WTC11 (cell line): ENCODE measurements around the gene EYS. TPM values are rescaled to one million over a fixed set of nuclear protein-coding genes. Genes with fewer than 3 reads are reported as not detected.

Experiments
- ATAC-seq: fragments of 200-7000 bp; cut with Tn5 transposase; 2 replicates; pipeline ENCODE4 v1.10.0; 2021; ENCODE audit warnings: mild to moderate bottlenecking, moderate library complexity
- CTCF ChIA-PET: fragments of 300-600 bp; sonication (Branson Sonifier 250); formaldehyde crosslinking; loops from one replicate; lab custom pipeline; 2021; ENCODE audit warnings: antibody characterized with exemption; lab: Charles Lee
- POLR2A ChIA-PET: fragments of 350-600 bp; sonication (Branson Sonifier 250); formaldehyde crosslinking; loops from one replicate; lab custom pipeline; 2021; ENCODE audit warnings: antibody characterized with exemption; lab: Charles Lee
- DNase-seq: peaks from one replicate; pipeline ENCODE4 v3.0.0; 2021; ENCODE audit warnings: low spot score
- H3K27ac Mint-ChIP-seq: 2 replicates; pipeline ENCODE4 v1.8.0; 2021; ENCODE audit warnings: mixed read lengths
- H3K27me3 Mint-ChIP-seq: 2 replicates; pipeline ENCODE4 v1.8.0; 2021; ENCODE audit warnings: low read depth, mild to moderate bottlenecking, moderate library complexity, mixed read lengths
- H3K36me3 Mint-ChIP-seq: 2 replicates; pipeline ENCODE4 v1.8.0; 2021; ENCODE audit warnings: mixed read lengths
- H3K4me1 Mint-ChIP-seq: 2 replicates; pipeline ENCODE4 v1.8.0; 2022; ENCODE audit warnings: mixed read lengths
- H3K4me3 Mint-ChIP-seq: 2 replicates; pipeline ENCODE4 v1.8.0; 2021; ENCODE audit warnings: mild to moderate bottlenecking, moderate library complexity, mixed read lengths
- H3K9me3 Mint-ChIP-seq: 2 replicates; pipeline ENCODE4 v1.8.0; 2021; ENCODE audit warnings: mixed read lengths
- CREB1 ChIP-seq: sonication (generic); formaldehyde crosslinking; IDR thresholded peaks from 2 replicates; pipeline ENCODE4 v1.8.0; 2023; ENCODE audit warnings: mild to moderate bottlenecking, missing genetic modification reagents
- CREM ChIP-seq: sonication (generic); formaldehyde crosslinking; IDR thresholded peaks from 2 replicates; pipeline ENCODE4 v1.8.1; 2022; ENCODE audit warnings: mild to moderate bottlenecking, missing genetic modification reagents, moderate library complexity
- ESRRA ChIP-seq: sonication (generic); formaldehyde crosslinking; IDR thresholded peaks from 2 replicates; pipeline ENCODE4 v1.8.1; 2022; ENCODE audit warnings: mild to moderate bottlenecking, missing genetic modification reagents, borderline replicate concordance
- FOXJ3 ChIP-seq: sonication (generic); formaldehyde crosslinking; IDR thresholded peaks from 2 replicates; pipeline ENCODE4 v1.9.0; 2021; ENCODE audit warnings: missing genetic modification reagents, mild to moderate bottlenecking, borderline replicate concordance
- FOXP1 ChIP-seq: sonication (generic); formaldehyde crosslinking; IDR thresholded peaks from 2 replicates; pipeline ENCODE4 v1.8.0; 2022; ENCODE audit warnings: missing genetic modification reagents, mild to moderate bottlenecking, moderate library complexity, borderline replicate concordance
- NFYB ChIP-seq: sonication (generic); formaldehyde crosslinking; conservative IDR thresholded peaks from 2 replicates; pipeline ENCODE4 v1.8.0; 2022; ENCODE audit warnings: low read depth, missing genetic modification reagents
- NR3C1 ChIP-seq: sonication (generic); formaldehyde crosslinking; conservative IDR thresholded peaks from 2 replicates; pipeline ENCODE4 v1.8.1; 2023; ENCODE audit warnings: low read depth, mild to moderate bottlenecking, missing genetic modification reagents
- RORB ChIP-seq: fragments of 250-450 bp; sonication (Bioruptor Pico); IDR thresholded peaks from 2 replicates; pipeline ENCODE4 v1.9.0; 2021; ENCODE audit warnings: mild to moderate bottlenecking
- TEAD4 ChIP-seq: sonication (generic); formaldehyde crosslinking; IDR thresholded peaks from 2 replicates; pipeline ENCODE4 v1.8.0; 2022; ENCODE audit warnings: mild to moderate bottlenecking, missing genetic modification reagents
- ZNF121 ChIP-seq: sonication (generic); formaldehyde crosslinking; IDR thresholded peaks from 2 replicates; pipeline ENCODE4 v1.8.0; 2023; ENCODE audit warnings: missing genetic modification reagents
- ZNF396 ChIP-seq: fragments of 250-450 bp; sonication (Bioruptor Pico); IDR thresholded peaks from 2 replicates; pipeline ENCODE4 v1.8.0; 2021; ENCODE audit warnings: mild to moderate bottlenecking, moderate library complexity, borderline replicate concordance
- ZNF671 ChIP-seq: fragments of 250-450 bp; sonication (Bioruptor Pico); IDR thresholded peaks from 2 replicates; pipeline ENCODE4 v1.8.0; 2021; ENCODE audit warnings: mild to moderate bottlenecking
- total RNA-seq: library from RNA; stranded (reverse); gene quantifications from 3 replicates; pipeline ENCODE4 v1.2.3, GENCODE V29; 2021
- TF ChIP-seq, protein P1 (sequence below): sonication (generic); formaldehyde crosslinking; IDR thresholded peaks from 2 replicates; pipeline ENCODE4 v1.8.1; 2023; ENCODE audit warnings: mild to moderate bottlenecking, missing genetic modification reagents, borderline replicate concordance
- TF ChIP-seq, protein P2 (sequence below): sonication (generic); formaldehyde crosslinking; IDR thresholded peaks from 2 replicates; pipeline ENCODE4 v1.8.1; 2023; ENCODE audit warnings: mild to moderate bottlenecking, missing genetic modification reagents, moderate library complexity
- TF ChIP-seq, protein P3 (sequence below): fragments of 250-450 bp; sonication (Bioruptor Pico); IDR thresholded peaks from 2 replicates; pipeline ENCODE4 v1.9.0; 2021; ENCODE audit warnings: mild to moderate bottlenecking
- TF ChIP-seq, protein P4 (sequence below): sonication (generic); formaldehyde crosslinking; IDR thresholded peaks from 2 replicates; pipeline ENCODE4 v1.8.1; 2023; ENCODE audit warnings: mild to moderate bottlenecking, missing genetic modification reagents
- TF ChIP-seq, protein P5 (sequence below): sonication (generic); formaldehyde crosslinking; IDR thresholded peaks from 2 replicates; pipeline ENCODE4 v1.8.1; 2022; ENCODE audit warnings: mild to moderate bottlenecking, moderate library complexity, missing genetic modification reagents
- TF ChIP-seq, protein P6 (sequence below): sonication (generic); formaldehyde crosslinking; IDR thresholded peaks from 2 replicates; pipeline ENCODE4 v1.8.0; 2022; ENCODE audit warnings: mild to moderate bottlenecking, missing genetic modification reagents
- TF ChIP-seq, protein P7 (sequence below): sonication (generic); formaldehyde crosslinking; IDR thresholded peaks from 2 replicates; pipeline ENCODE4 v1.8.1; 2022; ENCODE audit warnings: mild to moderate bottlenecking, missing genetic modification reagents, moderate library complexity, borderline replicate concordance

EYS gene
- total RNA-seq, 1 experiment from 2014 or later, result not detected

DNA sequence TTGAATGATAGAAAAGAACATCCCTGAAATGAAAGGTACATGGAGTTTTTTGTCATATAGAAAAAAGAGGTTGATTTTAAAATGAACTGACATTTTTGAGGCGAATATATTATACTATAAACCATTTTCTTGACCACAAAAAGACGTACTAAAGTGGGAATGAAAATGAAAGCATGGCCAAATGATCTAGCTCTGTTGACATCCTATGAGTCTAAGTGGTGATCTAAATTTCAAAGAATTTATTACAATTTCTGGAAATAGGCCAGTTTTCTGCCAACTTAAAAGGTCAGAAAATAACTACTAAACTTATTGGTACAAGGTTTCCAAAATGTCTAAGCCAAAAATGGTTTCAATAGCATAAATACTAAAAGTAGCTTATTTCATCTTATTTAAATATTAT is 536.8 kb downstream of the EYS start (continued):
- TF ChIP-seq, protein P1, sequence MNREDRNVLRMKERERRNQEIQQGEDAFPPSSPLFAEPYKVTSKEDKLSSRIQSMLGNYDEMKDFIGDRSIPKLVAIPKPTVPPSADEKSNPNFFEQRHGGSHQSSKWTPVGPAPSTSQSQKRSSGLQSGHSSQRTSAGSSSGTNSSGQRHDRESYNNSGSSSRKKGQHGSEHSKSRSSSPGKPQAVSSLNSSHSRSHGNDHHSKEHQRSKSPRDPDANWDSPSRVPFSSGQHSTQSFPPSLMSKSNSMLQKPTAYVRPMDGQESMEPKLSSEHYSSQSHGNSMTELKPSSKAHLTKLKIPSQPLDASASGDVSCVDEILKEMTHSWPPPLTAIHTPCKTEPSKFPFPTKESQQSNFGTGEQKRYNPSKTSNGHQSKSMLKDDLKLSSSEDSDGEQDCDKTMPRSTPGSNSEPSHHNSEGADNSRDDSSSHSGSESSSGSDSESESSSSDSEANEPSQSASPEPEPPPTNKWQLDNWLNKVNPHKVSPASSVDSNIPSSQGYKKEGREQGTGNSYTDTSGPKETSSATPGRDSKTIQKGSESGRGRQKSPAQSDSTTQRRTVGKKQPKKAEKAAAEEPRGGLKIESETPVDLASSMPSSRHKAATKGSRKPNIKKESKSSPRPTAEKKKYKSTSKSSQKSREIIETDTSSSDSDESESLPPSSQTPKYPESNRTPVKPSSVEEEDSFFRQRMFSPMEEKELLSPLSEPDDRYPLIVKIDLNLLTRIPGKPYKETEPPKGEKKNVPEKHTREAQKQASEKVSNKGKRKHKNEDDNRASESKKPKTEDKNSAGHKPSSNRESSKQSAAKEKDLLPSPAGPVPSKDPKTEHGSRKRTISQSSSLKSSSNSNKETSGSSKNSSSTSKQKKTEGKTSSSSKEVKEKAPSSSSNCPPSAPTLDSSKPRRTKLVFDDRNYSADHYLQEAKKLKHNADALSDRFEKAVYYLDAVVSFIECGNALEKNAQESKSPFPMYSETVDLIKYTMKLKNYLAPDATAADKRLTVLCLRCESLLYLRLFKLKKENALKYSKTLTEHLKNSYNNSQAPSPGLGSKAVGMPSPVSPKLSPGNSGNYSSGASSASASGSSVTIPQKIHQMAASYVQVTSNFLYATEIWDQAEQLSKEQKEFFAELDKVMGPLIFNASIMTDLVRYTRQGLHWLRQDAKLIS (CRISPR knock-in tag), result no peak
- TF ChIP-seq NFYB (CRISPR knock-in tag), result no peak
- TF ChIP-seq, protein P2, sequence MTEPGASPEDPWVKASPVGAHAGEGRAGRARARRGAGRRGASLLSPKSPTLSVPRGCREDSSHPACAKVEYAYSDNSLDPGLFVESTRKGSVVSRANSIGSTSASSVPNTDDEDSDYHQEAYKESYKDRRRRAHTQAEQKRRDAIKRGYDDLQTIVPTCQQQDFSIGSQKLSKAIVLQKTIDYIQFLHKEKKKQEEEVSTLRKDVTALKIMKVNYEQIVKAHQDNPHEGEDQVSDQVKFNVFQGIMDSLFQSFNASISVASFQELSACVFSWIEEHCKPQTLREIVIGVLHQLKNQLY (CRISPR knock-in tag), result no peak
- TF ChIP-seq, protein P3, sequence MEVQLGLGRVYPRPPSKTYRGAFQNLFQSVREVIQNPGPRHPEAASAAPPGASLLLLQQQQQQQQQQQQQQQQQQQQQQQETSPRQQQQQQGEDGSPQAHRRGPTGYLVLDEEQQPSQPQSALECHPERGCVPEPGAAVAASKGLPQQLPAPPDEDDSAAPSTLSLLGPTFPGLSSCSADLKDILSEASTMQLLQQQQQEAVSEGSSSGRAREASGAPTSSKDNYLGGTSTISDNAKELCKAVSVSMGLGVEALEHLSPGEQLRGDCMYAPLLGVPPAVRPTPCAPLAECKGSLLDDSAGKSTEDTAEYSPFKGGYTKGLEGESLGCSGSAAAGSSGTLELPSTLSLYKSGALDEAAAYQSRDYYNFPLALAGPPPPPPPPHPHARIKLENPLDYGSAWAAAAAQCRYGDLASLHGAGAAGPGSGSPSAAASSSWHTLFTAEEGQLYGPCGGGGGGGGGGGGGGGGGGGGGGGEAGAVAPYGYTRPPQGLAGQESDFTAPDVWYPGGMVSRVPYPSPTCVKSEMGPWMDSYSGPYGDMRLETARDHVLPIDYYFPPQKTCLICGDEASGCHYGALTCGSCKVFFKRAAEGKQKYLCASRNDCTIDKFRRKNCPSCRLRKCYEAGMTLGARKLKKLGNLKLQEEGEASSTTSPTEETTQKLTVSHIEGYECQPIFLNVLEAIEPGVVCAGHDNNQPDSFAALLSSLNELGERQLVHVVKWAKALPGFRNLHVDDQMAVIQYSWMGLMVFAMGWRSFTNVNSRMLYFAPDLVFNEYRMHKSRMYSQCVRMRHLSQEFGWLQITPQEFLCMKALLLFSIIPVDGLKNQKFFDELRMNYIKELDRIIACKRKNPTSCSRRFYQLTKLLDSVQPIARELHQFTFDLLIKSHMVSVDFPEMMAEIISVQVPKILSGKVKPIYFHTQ (CRISPR knock-in tag), result no peak
- TF ChIP-seq NR3C1, result no peak
- no peak for TF ChIP-seq ZNF396 (CRISPR knock-in tag)
- no peak for TF ChIP-seq ZNF121 (CRISPR knock-in tag)
- TF ChIP-seq, protein P4, sequence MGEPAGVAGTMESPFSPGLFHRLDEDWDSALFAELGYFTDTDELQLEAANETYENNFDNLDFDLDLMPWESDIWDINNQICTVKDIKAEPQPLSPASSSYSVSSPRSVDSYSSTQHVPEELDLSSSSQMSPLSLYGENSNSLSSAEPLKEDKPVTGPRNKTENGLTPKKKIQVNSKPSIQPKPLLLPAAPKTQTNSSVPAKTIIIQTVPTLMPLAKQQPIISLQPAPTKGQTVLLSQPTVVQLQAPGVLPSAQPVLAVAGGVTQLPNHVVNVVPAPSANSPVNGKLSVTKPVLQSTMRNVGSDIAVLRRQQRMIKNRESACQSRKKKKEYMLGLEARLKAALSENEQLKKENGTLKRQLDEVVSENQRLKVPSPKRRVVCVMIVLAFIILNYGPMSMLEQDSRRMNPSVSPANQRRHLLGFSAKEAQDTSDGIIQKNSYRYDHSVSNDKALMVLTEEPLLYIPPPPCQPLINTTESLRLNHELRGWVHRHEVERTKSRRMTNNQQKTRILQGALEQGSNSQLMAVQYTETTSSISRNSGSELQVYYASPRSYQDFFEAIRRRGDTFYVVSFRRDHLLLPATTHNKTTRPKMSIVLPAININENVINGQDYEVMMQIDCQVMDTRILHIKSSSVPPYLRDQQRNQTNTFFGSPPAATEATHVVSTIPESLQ (CRISPR knock-in tag), result no peak

DNA sequence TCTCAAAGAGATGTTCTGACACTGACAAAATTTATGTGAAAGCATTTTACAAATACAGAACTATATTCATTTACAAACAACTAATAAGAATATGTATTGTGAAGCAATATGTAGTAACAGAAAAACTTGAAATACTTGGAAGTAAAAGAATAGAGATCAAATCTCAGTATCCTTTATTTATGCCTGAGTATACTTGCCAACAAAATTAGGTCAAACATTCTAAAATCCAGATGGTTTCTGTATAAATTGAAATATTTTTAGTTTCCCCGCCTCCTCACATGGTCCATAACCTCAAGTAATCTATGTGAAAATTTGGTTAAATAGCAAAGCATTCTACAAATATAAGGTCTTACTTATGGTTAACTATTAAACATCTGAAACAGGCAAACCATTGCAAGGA is 545.4 kb downstream of the EYS start:
- CTCF ChIA-PET, result no interaction called here
- no peaks in the 10 kb centered on the region for H3K4me1 Mint-ChIP-seq
- no peak for ATAC-seq

DNA sequence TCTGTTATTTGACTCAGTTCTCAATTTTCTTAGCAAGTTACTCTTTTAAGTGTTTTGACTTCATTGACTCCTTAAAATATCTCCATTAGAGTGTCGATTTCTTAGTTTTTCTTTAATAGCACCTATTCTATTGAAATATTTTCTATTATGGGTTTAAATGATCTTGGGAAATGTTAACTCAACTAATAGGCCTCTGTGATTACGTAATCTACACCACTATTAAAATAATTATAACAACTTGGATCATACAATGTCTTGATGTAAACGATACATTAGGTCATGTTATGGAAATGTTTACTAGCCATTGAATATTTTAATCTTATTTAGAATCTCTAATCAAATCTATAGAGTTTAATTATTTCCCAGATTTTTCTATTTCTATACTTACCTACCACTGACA is 550.0 kb downstream of the EYS start:
- no peak for ATAC-seq
- H3K36me3 Mint-ChIP-seq, result peaks cover 10% of the 10 kb centered on the region
- POLR2A ChIA-PET, result no interaction called here
- no peak for TF ChIP-seq FOXJ3 (CRISPR knock-in tag)
- no peak for TF ChIP-seq ESRRA
- TF ChIP-seq RORB (CRISPR knock-in tag), result no peak
- TF ChIP-seq TEAD4, result no peak
- TF ChIP-seq ZNF671 (CRISPR knock-in tag), result no peak
- no peak for TF ChIP-seq CREB1
- TF ChIP-seq, protein P1 (CRISPR knock-in tag), result no peak
- TF ChIP-seq, protein P5, sequence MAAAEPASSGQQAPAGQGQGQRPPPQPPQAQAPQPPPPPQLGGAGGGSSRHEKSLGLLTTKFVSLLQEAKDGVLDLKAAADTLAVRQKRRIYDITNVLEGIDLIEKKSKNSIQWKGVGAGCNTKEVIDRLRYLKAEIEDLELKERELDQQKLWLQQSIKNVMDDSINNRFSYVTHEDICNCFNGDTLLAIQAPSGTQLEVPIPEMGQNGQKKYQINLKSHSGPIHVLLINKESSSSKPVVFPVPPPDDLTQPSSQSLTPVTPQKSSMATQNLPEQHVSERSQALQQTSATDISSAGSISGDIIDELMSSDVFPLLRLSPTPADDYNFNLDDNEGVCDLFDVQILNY, result no peak
- TF ChIP-seq, protein P6, sequence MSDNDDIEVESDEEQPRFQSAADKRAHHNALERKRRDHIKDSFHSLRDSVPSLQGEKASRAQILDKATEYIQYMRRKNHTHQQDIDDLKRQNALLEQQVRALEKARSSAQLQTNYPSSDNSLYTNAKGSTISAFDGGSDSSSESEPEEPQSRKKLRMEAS (CRISPR knock-in tag), result no peak

More for the DNA sequence above, 545.4 kb downstream of the EYS start:
- no peak for DNase-seq
- H3K27ac Mint-ChIP-seq, result no peak overlapping the region
- POLR2A ChIA-PET, result no interaction called here
- TF ChIP-seq, protein P7, sequence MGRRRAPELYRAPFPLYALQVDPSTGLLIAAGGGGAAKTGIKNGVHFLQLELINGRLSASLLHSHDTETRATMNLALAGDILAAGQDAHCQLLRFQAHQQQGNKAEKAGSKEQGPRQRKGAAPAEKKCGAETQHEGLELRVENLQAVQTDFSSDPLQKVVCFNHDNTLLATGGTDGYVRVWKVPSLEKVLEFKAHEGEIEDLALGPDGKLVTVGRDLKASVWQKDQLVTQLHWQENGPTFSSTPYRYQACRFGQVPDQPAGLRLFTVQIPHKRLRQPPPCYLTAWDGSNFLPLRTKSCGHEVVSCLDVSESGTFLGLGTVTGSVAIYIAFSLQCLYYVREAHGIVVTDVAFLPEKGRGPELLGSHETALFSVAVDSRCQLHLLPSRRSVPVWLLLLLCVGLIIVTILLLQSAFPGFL (CRISPR knock-in tag), result no peak
- no peak for TF ChIP-seq FOXP1 (CRISPR knock-in tag)
- no peak for TF ChIP-seq CREM
- H3K9me3 Mint-ChIP-seq, result peaks cover 29% of the 10 kb centered on the region
- no peaks in the 10 kb centered on the region; the same call in 1 of the 2 replicates for H3K27me3 Mint-ChIP-seq
- no peak overlapping the region for H3K4me3 Mint-ChIP-seq
- peaks cover 5% of the 10 kb centered on the region; the same call in 1 of the 2 replicates for H3K36me3 Mint-ChIP-seq

More for the DNA sequence above, 550.0 kb downstream of the EYS start:
- Mint-ChIP-seq H3K27me3 (no peaks in the 10 kb centered on the region; the same call in 1 of the 2 replicates), H3K4me3 (no peak overlapping the region), H3K4me1 (no peaks in the 10 kb centered on the region), H3K9me3 (peaks cover 37% of the 10 kb centered on the region), H3K27ac (no peak overlapping the region)
- CTCF ChIA-PET, result no interaction called here
- DNase-seq, result no peak
